HFF-Myc (cell line): Measurements from ENCODE around the gene SNHG17.

Experiments used
- DNase-seq: peaks from one replicate; pipeline ENCODE4 v3.0.0-alpha.2; 2011; ENCODE audit warnings: low read depth; ENCODE audit errors: extremely low read depth
- H3K4me3 ChIP-seq: replicated peaks from 2 replicates; pipeline ENCODE4 v1.5.1; 2011; ENCODE audit warnings: low read depth, mild to moderate bottlenecking, control low read depth, low read length
- CTCF ChIP-seq: IDR thresholded peaks from 2 replicates; pipeline ENCODE4 v1.5.1; 2012; ENCODE audit warnings: mild to moderate bottlenecking, low read depth, low read length, control low read depth; ENCODE audit errors: missing control alignments

SNHG17 gene

GRCh38 chr20:38373898-38374297 is 61.2 kb downstream of the SNHG17 start:
- DNase-seq, result no peak
- no peak for TF ChIP-seq CTCF
- H3K4me3 ChIP-seq, result no peak overlapping the region

- no peak overlapping the region for H3K4me3 ChIP-seq
- no peak for TF ChIP-seq CTCF
- DNase-seq, result no peak
Measured at GRCh38 chr20:38373231-38373867, 61.8 kb downstream of the SNHG17 start.

DNA sequence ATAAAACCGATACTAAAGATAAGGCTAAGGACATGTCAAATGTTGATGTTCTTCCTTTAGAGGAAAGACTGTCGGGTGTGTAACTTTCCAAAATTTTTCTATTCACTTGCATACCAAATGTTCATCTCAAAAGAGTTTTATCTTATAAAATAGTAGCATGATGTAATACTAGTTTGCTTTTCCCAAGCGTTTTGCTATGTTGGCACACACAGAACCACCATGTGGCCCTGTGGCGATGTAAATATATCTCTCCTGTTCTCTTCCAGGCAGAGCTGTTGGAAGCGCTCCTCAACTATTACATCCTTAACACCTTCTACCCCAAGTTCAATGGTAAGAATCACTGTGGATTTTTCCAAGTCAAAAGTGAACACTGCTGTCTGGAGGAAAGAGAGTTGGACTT is 62.3 kb downstream of the SNHG17 start:
- TF ChIP-seq CTCF, result no peak
- H3K4me3 ChIP-seq, result no peak overlapping the region
- DNase-seq, result no peak
